ENCODE data around the gene PDE3A. TPM values are rescaled to one million over a fixed set of nuclear protein-coding genes. Genes with fewer than 3 reads are reported as not detected.

The PDE3A gene
- total RNA-seq, 1 experiment from 2014 or later = 19.9 TPM

DNA sequence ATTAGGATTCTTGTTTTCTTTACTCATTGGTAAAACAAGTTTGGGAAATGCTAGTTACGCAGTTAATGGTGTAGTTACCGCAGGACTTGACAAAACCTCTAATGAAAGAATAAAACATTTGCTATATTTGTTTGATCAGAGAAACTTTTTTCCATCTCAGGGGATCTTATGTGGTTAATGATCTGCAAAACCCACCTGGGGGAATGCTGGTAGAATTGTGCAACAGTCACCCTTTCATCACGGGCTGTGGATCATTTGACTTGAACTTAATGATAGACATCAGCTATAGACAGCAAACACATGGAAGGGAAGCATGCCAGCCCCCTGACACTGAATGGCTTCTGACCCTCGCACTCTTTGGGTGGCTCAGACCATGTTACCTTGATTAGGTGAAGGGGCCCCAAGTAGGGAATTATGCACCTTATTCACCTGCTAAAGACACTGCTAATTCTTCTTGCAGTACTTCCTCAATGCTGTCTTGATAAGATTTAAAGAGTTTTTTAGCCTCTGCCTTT is 84.2 kb downstream of the PDE3A start:
- H3K9me3 Mint-ChIP-seq (ENCODE audit: low read depth, unreplicated experiment) = no peaks in the 10 kb centered on the region
- TF ChIP-seq, protein P1, sequence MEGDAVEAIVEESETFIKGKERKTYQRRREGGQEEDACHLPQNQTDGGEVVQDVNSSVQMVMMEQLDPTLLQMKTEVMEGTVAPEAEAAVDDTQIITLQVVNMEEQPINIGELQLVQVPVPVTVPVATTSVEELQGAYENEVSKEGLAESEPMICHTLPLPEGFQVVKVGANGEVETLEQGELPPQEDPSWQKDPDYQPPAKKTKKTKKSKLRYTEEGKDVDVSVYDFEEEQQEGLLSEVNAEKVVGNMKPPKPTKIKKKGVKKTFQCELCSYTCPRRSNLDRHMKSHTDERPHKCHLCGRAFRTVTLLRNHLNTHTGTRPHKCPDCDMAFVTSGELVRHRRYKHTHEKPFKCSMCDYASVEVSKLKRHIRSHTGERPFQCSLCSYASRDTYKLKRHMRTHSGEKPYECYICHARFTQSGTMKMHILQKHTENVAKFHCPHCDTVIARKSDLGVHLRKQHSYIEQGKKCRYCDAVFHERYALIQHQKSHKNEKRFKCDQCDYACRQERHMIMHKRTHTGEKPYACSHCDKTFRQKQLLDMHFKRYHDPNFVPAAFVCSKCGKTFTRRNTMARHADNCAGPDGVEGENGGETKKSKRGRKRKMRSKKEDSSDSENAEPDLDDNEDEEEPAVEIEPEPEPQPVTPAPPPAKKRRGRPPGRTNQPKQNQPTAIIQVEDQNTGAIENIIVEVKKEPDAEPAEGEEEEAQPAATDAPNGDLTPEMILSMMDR (IDR thresholded peaks at IDR 0.05; ENCODE audit: unreplicated experiment) = no peak
- H3K27ac Mint-ChIP-seq (ENCODE audit: unreplicated experiment) = no peak overlapping the region
- no peaks in the 10 kb centered on the region for H3K36me3 Mint-ChIP-seq (ENCODE audit: insufficient read depth, unreplicated experiment)
- intact Hi-C loops (cut with micrococcal nuclease; ENCODE audit: unreplicated experiment) = no loop called here
- H3K4me1 Mint-ChIP-seq (ENCODE audit: low read depth, unreplicated experiment) = peaks cover 11% of the 10 kb centered on the region
- BruUV-seq (replicated peaks) = no TSS peak
- H3K4me3 Mint-ChIP-seq (ENCODE audit: low read depth, unreplicated experiment) = no peak overlapping the region
- no peaks in the 10 kb centered on the region for H3K27me3 Mint-ChIP-seq (ENCODE audit: unreplicated experiment)
- CTCF ChIA-PET = no interaction called here
- no peak for DNase-seq

DNA sequence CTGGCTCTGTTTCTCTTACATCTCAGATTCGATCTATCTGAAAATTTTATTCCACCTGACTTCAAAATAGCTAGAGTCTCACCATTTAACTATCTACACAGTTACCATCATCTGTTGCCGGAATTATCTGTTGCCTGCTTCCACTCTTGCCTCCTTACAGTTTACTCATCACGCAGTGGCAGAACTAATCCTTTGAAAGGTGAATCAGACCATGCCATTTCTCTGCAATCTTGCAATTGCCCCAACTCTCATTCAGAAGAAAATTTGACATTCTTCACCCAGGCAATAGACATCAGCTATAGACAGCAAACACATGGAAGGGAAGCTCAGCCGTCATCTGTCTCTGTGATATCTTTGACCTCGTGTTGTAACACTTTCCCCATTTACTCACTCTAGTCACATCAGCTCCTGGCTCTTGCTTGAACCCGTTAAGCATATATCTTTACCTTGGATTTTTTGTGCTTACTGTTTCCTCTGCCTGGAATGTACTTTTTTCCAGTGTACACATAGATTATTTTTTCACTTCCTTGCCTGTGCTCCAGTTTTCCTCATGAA is 85.5 kb downstream of the PDE3A start:
- Mint-ChIP-seq H3K36me3 (ENCODE audit: insufficient read depth, unreplicated experiment) (no peaks in the 10 kb centered on the region), H3K9me3 (ENCODE audit: low read depth, unreplicated experiment) (no peaks in the 10 kb centered on the region), H3K4me1 (ENCODE audit: low read depth, unreplicated experiment) (peaks cover 11% of the 10 kb centered on the region), H3K4me3 (ENCODE audit: low read depth, unreplicated experiment) (no peak overlapping the region), H3K27ac (ENCODE audit: unreplicated experiment) (no peak overlapping the region), H3K27me3 (ENCODE audit: unreplicated experiment) (no peaks in the 10 kb centered on the region)
- intact Hi-C loops (cut with micrococcal nuclease; ENCODE audit: unreplicated experiment) = no loop called here
- TF ChIP-seq, protein P1 (IDR thresholded peaks at IDR 0.05; ENCODE audit: unreplicated experiment) = no peak
- DNase-seq = no peak
- CTCF ChIA-PET = no interaction called here
- no TSS peak for BruUV-seq (replicated peaks)

DNA sequence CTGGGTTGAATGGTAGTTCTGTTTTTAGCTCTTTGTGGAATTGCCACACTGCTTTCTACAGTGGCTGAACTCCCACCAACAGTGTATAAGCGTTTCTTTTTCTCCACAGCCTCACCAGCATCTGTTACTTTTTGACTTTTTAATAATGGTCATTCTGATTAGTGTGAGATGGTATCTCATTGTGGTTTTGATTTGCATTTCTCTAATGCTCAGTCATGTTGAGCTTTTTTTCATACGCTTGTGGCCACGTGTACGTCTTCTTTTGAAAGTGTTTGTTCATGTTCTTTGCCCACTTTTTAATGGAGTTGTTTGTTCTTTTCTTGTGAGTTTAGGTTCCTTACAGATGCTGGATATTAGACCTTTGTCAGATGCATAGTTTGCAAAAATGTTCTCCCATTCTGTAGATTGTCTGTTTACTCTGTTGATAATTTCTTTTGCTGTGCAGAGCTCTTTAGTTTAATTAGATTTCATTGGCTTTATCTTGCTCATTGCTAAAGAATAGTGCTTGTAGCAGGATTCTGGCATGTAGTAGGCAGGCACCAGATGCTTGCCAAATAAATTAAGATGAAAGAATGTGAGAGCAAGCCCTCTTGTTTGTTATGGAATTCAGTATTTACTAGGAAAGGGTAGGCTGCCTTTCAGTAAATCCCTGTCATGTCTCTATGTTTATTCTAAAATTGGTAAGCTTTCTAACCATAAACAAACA is 86.8 kb downstream of the PDE3A start:
- CTCF ChIA-PET = no interaction called here
- TF ChIP-seq, protein P1 (IDR thresholded peaks at IDR 0.05; ENCODE audit: unreplicated experiment) = no peak

DNA sequence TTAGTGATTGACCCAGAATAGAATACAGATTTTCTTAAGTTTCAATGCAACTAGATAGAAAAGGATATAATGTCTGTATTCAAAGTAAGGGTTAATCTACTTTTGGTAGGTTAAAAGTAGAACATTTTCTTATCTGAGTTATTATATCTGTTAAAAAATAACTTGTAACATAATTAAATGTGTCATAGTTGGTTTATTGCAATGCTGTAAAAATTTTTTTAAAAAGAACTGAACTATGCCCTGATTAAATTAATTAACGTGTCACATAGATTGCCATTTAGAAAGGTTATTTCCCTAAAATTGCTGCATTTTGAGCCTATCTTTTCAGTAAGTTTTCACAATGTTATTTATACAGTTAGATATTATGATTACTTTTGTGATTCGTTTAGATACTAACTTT is 89.2 kb downstream of the PDE3A start:
- H3K9me3 Mint-ChIP-seq (ENCODE audit: low read depth, unreplicated experiment) = no peaks in the 10 kb centered on the region
- CTCF ChIA-PET = interaction anchor here (0.7 kb wide), 1 partner anchor 290 kb away, joined by 3 read pairs; no protein-coding TSS in a partner anchor
- no peaks in the 10 kb centered on the region for H3K27me3 Mint-ChIP-seq (ENCODE audit: unreplicated experiment)
- no peak for DNase-seq
- no peaks in the 10 kb centered on the region for H3K36me3 Mint-ChIP-seq (ENCODE audit: insufficient read depth, unreplicated experiment)
- BruUV-seq (replicated peaks) = no TSS peak
- intact Hi-C loops (cut with micrococcal nuclease; ENCODE audit: unreplicated experiment) = no loop called here
- no peak overlapping the region for H3K4me3 Mint-ChIP-seq (ENCODE audit: low read depth, unreplicated experiment)
- peaks cover under 1% of the 10 kb centered on the region for H3K4me1 Mint-ChIP-seq (ENCODE audit: low read depth, unreplicated experiment)
- no peak overlapping the region for H3K27ac Mint-ChIP-seq (ENCODE audit: unreplicated experiment)
- TF ChIP-seq, protein P1 (IDR thresholded peaks at IDR 0.05; ENCODE audit: unreplicated experiment) = no peak

More for the DNA sequence above, 86.8 kb downstream of the PDE3A start:
- peaks cover 11% of the 10 kb centered on the region for H3K4me1 Mint-ChIP-seq (ENCODE audit: low read depth, unreplicated experiment)
- no peaks in the 10 kb centered on the region for H3K36me3 Mint-ChIP-seq (ENCODE audit: insufficient read depth, unreplicated experiment)
- no peaks in the 10 kb centered on the region for H3K27me3 Mint-ChIP-seq (ENCODE audit: unreplicated experiment)
- BruUV-seq (replicated peaks) = no TSS peak
- no peak for DNase-seq
- intact Hi-C loops (cut with micrococcal nuclease; ENCODE audit: unreplicated experiment) = no loop called here
- no peak overlapping the region for H3K27ac Mint-ChIP-seq (ENCODE audit: unreplicated experiment)
- no peak overlapping the region for H3K4me3 Mint-ChIP-seq (ENCODE audit: low read depth, unreplicated experiment)
- no peaks in the 10 kb centered on the region for H3K9me3 Mint-ChIP-seq (ENCODE audit: low read depth, unreplicated experiment)
